GM12891 (cell line): ENCODE data around the gene CLSTN3.

Experiments used
- POLR2A ChIP-seq: IDR thresholded peaks from 2 replicates; pipeline ENCODE4 v1.6.1; 2011; ENCODE audit warnings: low read depth, low read length, control low read depth
- POLR2AphosphoS5 ChIP-seq: IDR thresholded peaks from 2 replicates; pipeline ENCODE4 v1.6.1; 2011; ENCODE audit warnings: low read depth, low read length, control low read depth
- POU2F2 ChIP-seq: IDR thresholded peaks from 2 replicates; pipeline ENCODE4 v1.6.1; 2011; ENCODE audit warnings: low read depth, mild to moderate bottlenecking, control low read depth, low read length, moderate library complexity
- SPI1 ChIP-seq: IDR thresholded peaks from 2 replicates; pipeline ENCODE4 v1.6.1; 2011; ENCODE audit warnings: low read depth, low read length, control low read depth
- TAF1 ChIP-seq: IDR thresholded peaks from 2 replicates; pipeline ENCODE4 v1.6.1; 2011; ENCODE audit warnings: low read depth, low read length, control low read depth

DNA sequence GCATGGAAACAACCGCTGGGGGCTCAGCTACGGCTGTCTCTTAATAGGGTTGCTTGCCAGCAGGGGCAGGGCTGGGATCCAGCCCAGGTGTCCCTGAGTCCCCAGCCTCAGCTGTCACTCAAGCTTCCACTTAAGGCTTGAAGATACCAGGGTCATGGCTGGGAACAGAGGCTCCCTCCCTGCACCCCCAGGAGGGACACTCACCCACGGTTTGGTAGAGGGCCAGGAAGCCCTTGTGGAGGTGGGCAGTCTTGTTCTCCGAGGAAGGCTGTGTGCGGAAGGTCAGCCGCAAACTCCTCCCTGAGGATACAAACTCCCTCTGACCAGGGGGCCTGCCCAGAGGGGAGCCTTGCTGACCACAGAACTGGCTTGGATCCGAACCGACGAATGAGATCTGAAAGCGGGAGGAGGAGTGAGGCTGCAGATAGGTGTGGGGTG, 28.5 kb upstream of the CLSTN3 start:
- no peak for TF ChIP-seq POLR2A
- no peak for TF ChIP-seq POLR2AphosphoS5
- no peak for TF ChIP-seq TAF1
- no peak for TF ChIP-seq POU2F2
- TF ChIP-seq SPI1, result no peak
